Stimulated activated CD8-positive, alpha-beta memory T cell treated with anti-CD3 and anti-CD28 coated beads, Interleukin-4, amount 100 ng/mL, for 24 hours (primary cell): Measurements from ENCODE around the gene CASP8AP2.
"Not testable (repeated sequence)": the region's sequence is repeated elsewhere in the genome, so short reads cannot be mapped to it uniquely, and the experiment has no call there.

Experiments
- DNase-seq: peaks from one replicate; pipeline ENCODE4 v3.0.0-alpha.2; 2020; ENCODE audit warnings: low read depth

Gene CASP8AP2

GRCh38 chr6:89819336-89820130 is 10.1 kb upstream of the CASP8AP2 start, which contains the start of gene MDN1:
TSS of gene MDN1 (minus strand) at chr6:89819794. CDS start at chr6:89819607, 187 bp downstream.
- peak; percentile 83 for DNase-seq

DNA sequence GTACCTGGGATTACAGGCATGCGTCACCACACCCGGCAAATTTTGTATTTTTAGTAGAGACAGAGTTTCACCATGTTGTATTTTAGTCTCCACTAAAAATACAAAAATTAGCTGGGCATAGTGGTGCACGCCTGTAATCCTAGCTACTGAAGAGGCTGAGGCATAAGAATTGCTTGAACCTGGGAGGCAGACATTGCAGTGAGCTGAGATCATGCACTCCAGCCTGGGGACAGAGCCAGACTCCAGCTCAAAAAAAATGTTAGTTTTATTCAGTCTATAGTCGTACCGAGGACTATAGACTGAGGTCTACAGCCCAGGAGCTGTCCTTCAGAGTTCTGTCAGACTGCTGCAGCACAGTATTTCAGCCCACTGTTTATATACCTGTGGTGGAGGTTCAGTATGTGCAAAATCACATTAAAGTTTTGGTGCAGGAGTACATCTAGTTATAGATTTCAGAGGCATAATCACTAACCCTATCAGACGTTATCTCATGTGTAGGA is 3.6 kb upstream of the CASP8AP2 start:
- DNase-seq = no peak

DNA sequence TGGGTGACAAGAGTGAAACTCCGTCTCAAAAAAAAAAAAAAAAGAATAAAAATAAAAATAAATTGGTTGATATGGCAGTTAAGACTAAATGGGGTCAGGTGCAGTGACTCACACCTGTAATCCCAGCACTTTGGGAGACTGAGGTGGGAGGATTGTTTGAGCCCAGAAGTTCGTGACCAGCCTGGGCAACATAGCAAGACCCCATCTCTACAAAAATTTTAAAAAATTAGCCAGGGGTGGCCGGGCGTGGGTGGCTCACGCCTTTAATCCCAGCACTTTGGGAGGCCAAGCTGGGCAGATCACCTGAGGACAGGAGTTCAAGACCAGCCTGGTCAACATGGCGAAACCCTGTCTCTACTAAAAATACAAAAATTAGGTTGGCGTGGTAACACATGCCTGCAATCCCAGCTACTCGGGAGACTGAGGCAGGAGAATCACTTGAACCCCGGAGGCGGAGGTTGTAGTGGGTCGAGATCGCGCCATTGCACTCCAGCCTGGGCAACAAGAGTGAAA is 1.1 kb upstream of the CASP8AP2 start:
- not testable (repeated sequence) for DNase-seq

DNA sequence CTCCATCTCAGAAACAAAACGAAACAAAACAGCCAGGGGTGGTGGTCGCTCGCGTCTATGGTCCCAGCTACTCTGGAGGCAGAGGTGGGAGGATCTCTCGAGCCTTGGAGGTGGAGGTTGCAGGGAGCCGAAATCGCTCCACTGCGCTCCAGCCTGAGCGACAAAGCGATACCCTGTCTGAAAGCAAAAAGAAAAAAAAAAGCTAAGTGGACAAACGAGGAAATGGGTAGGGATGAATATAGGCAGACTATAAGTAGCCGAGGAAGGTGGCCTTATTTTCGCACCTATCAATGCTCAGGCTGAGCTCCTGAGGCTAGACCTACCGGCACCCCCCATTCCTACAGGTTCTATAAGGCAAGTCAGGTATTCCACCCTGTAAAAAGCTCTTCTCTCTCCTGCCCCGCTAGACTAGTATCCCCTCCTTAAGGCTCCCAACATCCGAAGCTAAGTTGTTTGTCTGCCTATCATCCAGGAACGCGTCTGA is 650 bp upstream of the CASP8AP2 start:
- no peak for DNase-seq

DNA sequence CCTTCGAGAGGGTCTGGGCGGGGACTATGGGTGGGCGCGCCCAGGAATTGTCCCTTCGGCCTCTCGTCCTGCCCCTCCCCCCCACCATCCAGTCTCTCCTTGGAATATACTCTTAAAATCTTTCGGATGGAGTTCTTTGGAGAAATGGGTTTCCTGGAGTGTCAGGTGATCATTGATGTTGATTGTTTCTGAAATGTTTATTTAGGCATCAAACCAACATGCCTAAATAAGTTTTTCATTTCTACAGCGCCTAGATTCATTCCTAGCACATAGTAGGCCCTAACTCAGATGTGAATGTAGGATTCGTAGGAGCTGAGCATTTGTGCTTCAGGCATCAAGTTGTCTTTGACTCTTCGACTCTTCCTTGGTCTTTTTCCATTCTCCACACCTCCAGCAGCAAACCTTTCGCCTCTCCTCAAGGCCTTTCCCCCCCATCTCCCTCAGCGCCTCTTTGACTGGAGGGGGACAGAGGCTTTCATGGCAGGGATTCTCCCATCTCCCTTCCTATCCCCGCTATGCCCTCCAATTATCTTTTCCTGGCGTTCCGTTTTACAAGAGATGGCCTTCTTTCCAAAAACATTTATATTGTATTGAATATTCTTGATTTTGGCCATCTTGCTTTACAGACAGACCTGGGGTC is 610 bp downstream of the CASP8AP2 start:
- no peak for DNase-seq

GRCh38 chr6:89834884-89835792 is 5.5 kb downstream of the CASP8AP2 start:
- no peak for DNase-seq

DNA sequence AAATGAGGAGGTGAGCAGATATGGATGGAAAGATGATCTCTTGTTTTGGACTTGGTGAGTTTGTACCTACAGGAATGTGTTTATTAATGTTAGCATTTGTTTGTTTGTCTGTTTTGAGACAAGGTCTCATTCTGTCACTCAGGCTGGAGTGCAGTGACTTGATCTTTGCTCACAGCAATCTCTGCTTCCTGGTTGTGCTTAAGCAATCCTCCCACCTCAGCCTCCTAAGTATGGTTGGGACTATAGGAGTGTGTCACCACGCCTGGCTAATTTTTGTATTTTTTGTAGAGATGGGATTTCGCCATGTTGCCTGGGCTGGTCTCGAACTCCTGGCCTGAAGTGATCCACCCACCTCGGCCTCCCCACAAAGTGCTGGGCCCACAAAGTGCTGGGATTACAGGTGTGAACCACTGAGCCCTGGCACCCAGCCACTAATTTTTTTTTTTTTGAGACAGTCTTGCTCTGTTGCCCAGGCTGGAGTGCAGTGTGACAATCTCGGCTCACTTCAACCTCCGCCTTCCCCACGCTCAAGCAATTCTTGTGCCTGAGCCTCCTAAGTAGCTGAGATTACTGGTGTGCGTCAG is 7.1 kb downstream of the CASP8AP2 start:
- DNase-seq = no peak

DNA sequence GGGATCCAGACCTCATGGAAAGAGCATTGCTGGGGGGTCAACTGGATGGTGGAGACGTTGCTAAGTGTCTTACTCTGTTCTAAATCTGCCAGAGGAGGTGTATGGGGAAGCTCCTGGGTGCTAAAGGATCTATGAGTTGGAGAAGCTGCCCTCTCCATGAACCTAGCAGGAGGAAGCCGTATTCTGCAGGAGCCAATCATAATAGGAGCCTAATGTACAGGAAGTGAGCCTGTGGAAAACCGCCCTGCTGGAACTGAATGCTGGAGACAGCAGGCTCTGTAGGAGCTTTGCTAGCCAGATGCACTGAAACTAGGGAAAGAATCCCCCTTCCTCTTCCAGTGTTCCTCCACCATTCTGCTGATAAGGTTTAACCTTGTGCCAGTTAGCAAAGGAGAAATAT is 10.9 kb downstream of the CASP8AP2 start:
- DNase-seq = no peak

DNA sequence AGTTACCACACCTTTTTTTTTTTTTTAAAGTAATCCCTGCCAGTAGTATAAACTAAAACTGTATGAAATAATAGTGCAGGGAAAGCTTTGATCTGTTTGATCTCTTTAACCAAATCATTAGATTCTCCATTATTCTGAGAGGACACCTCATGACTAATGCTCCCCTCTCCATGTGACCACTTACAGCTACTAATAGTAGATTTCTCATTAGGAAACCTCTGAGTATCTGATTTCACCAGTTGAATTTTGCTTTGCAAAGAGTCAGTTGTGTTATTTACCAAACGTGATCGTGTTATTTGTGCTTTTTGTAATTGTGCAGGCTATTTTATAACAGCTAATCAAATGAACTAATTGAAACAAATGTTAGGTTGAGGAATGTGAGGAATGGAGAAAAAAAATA is 12.5 kb downstream of the CASP8AP2 start:
- no peak for DNase-seq

DNA sequence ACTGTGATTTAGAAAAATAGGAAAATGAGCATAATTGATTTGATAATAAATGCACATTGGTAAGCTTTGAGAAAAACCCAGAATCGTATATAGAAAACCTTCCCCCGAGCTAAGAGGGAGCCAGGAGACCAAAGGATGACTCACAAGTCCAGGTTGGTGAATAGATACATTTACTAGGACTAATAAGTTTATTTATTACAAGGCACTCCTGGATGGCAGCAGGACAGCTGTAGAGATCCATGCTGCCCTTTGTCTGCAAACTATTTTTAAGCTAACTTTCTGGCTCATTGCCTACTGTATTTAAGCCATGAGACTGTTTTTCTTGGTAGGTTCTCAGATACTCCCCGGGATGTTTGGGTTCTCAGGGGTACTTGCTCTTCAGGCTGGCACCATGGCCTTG is 13.4 kb downstream of the CASP8AP2 start:
- no peak for DNase-seq

GRCh38 chr6:89847513-89847912 is 17.8 kb downstream of the CASP8AP2 start:
- DNase-seq = not testable (repeated sequence)

DNA sequence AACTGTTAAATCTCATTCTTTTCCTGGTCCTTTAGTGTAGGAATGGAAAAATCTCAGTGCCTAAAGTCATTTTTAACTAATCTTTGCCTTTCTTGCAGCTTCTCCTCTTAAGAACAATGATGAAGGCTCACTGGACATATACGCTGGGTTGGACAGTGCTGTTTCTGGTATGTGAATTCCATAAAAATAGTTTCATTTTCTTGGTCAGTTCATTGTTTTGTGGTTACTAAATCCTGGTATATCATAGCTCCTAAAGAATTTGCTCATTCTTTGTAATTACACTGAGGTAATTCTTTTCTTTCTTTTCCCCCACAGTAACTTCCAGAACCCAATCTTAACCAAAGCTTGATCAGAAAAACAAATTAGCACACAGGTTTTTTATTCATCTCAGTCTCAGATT is 23.4 kb downstream of the CASP8AP2 start:
- DNase-seq = no peak

GRCh38 chr6:89858041-89858440 is 28.4 kb downstream of the CASP8AP2 start:
- no peak for DNase-seq

DNA sequence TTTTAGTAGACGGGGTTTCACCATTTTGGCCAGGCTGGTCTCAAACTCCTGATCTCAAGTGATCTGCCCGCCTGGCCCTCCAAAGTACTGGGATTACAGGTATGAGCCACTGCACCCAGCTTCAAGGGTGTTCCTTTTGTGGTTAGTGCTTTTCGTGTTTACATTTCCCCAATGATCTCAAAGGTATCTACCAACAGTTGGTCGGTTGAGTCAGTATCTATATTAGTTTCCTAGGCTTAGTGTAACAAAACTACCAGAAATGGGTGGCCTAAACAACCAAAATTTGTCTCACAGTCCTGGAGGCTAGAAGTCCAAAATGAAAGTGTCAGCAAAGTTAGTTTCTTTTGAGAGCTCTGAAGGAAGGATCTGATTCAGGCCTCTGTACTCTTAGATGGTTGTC is 30.1 kb downstream of the CASP8AP2 start:
- DNase-seq = no peak

DNA sequence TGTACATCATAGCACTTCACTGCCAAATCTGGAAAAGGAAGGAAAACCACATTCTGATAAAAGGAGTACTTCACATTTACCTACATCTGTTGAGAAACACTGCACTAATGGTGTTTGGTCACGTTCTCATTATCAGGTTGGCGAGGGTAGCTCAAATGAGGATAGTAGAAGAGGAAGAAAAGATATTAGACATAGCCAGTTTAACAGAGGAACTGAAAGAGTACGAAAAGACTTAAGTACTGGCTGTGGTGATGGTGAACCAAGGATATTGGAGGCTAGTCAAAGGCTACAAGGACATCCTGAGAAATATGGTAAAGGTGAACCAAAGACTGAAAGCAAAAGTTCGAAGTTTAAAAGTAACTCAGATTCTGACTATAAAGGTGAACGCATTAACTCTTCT is 32.6 kb downstream of the CASP8AP2 start:
- DNase-seq = no peak

DNA sequence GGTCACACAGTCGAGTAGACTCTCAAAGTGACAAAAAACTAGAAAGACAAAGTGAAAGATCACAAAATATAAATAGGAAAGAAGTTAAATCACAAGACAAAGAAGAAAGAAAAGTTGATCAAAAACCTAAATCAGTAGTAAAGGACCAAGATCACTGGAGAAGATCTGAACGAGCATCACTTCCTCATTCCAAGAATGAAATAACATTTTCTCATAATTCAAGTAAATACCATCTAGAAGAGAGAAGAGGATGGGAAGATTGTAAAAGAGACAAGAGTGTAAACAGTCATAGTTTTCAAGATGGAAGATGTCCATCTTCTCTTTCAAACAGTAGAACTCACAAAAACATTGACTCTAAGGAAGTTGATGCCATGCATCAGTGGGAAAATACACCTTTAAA is 33.0 kb downstream of the CASP8AP2 start:
- no peak for DNase-seq

GRCh38 chr6:89866024-89866678 is 36.5 kb downstream of the CASP8AP2 start:
- no peak for DNase-seq

GRCh38 chr6:89873721-89874120 is 44.0 kb downstream of the CASP8AP2 start:
- no peak for DNase-seq

GRCh38 chr6:89874438-89874837 is 44.8 kb downstream of the CASP8AP2 start:
- DNase-seq = no peak

- no peak for DNase-seq
Observed at GRCh38 chr6:89886378-89887120, 56.9 kb downstream of the CASP8AP2 start.
